Neural crest cell (in vitro differentiated cells): ENCODE results near the gene LIPA. TPM values are rescaled to one million over a fixed set of nuclear protein-coding genes. Genes with fewer than 3 reads are reported as not detected.

Experiments used
- DNase-seq: peaks from one replicate; pipeline ENCODE4 v3.0.0; 2021; ENCODE audit warnings: low read depth, mixed read lengths, low spot score
- H3K27ac Mint-ChIP-seq: one replicate; pipeline ENCODE4 v1.8.0; 2021; ENCODE audit warnings: mild to moderate bottlenecking, mixed read lengths; ENCODE audit not compliant: unreplicated experiment
- H3K27me3 Mint-ChIP-seq: 2 replicates; pipeline ENCODE4 v1.8.0; 2021; ENCODE audit warnings: low read depth, mild to moderate bottlenecking, mixed read lengths
- H3K36me3 Mint-ChIP-seq: 2 replicates; pipeline ENCODE4 v1.8.0; 2021; ENCODE audit warnings: low read depth, mild to moderate bottlenecking, mixed read lengths
- H3K4me1 Mint-ChIP-seq: 2 replicates; pipeline ENCODE4 v1.8.0; 2021; ENCODE audit warnings: mixed read lengths
- H3K4me3 Mint-ChIP-seq: one replicate; pipeline ENCODE4 v1.8.0; 2021; ENCODE audit warnings: mild to moderate bottlenecking, mixed read lengths
- H3K9me3 Mint-ChIP-seq: 2 replicates; pipeline ENCODE4 v1.8.0; 2021; ENCODE audit warnings: mixed read lengths
- CTCF ChIP-seq: fragments of 200-600 bp; sonication (generic); conservative IDR thresholded peaks from 2 replicates; pipeline ENCODE4 v1.5.0; 2021; ENCODE audit warnings: antibody characterized with exemption, mild to moderate bottlenecking
- total RNA-seq: library from RNA; stranded (reverse); gene quantifications from 2 replicates; pipeline ENCODE4 v1.2.1, GENCODE V29; 2021

Gene LIPA
- total RNA-seq, 1 donor from 2014 or later = 38.1 TPM

DNA sequence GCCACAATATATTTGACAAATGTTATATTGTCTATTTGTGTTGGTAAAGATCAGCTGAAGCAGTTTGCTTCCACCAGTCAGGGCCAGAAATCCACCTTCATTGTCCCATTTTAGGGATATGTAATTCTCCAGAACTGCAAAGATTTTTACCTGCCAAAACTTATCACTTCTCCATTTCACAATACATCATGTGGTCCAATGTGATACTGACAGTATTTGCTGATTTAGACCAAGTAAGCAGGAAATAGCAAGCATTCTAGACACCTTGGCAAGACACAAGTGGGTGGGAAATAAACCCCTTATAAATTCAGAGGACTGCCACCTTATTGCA lies 18.5 kb upstream of the LIPA start:
- Mint-ChIP-seq H3K27me3 (no peaks in the 10 kb centered on the region), H3K36me3 (no peaks in the 10 kb centered on the region)
- TF ChIP-seq CTCF = no peak

GRCh38 chr10:89269433-89270152 lies 18.0 kb upstream of the LIPA start:
- peaks cover 3% of the 10 kb centered on the region for H3K4me1 Mint-ChIP-seq
- H3K36me3 Mint-ChIP-seq = no peaks in the 10 kb centered on the region
- H3K27ac Mint-ChIP-seq = no peak overlapping the region
- H3K27me3 Mint-ChIP-seq = no peaks in the 10 kb centered on the region
- H3K4me3 Mint-ChIP-seq = no peak overlapping the region
- no peak for TF ChIP-seq CTCF
- H3K9me3 Mint-ChIP-seq = peaks cover 2% of the 10 kb centered on the region
- DNase-seq = no peak

More for the DNA sequence above, 18.5 kb upstream of the LIPA start:
- Mint-ChIP-seq H3K4me3 (no peak overlapping the region), H3K4me1 (peaks cover 3% of the 10 kb centered on the region), H3K27ac (no peak overlapping the region), H3K9me3 (peaks cover 2% of the 10 kb centered on the region)
- no peak for DNase-seq

- Mint-ChIP-seq H3K4me1 (peaks cover 16% of the 10 kb centered on the region), H3K4me3 (no peak overlapping the region), H3K27ac (no peak overlapping the region), H3K27me3 (no peaks in the 10 kb centered on the region), H3K9me3 (no peaks in the 10 kb centered on the region), H3K36me3 (no peaks in the 10 kb centered on the region)
- no peak for DNase-seq
- no peak for TF ChIP-seq CTCF
These were observed 15.3 kb upstream of the LIPA start for GRCh38 chr10:89266721-89267453.

GRCh38 chr10:89263531-89263930 lies 12.0 kb upstream of the LIPA start:
- no peak overlapping the region for H3K27ac Mint-ChIP-seq
- TF ChIP-seq CTCF = no peak

DNA sequence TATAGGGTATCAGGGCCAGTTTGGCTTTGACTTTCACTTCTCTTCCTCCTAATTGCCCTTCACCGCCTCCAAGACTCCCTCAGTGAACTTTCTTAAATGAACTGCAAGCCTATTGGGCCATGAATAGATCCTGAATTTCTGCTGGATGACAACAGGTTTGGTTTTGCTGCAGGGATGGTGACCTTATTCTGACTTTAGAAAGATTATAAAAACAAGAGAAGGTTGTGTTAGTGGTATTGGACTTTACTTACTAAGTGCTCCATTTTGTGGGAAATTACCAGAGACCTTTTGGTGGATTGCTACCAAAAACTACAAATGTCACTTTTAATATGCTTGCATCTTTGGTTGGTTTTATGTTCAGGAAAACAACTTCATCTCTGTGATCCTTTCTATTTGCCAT lies 11.5 kb upstream of the LIPA start:
- no peaks in the 10 kb centered on the region for H3K9me3 Mint-ChIP-seq
- H3K27me3 Mint-ChIP-seq = peaks cover 3% of the 10 kb centered on the region
- H3K4me1 Mint-ChIP-seq = peaks cover 24% of the 10 kb centered on the region
- TF ChIP-seq CTCF = no peak
- no peak overlapping the region for H3K4me3 Mint-ChIP-seq
- no peak overlapping the region for H3K27ac Mint-ChIP-seq
- H3K36me3 Mint-ChIP-seq = no peaks in the 10 kb centered on the region
- DNase-seq = no peak

More at GRCh38 chr10:89263531-89263930, 12.0 kb upstream of the LIPA start:
- Mint-ChIP-seq H3K9me3 (no peaks in the 10 kb centered on the region), H3K27me3 (peaks cover under 1% of the 10 kb centered on the region), H3K36me3 (no peaks in the 10 kb centered on the region), H3K4me1 (peaks cover 24% of the 10 kb centered on the region), H3K4me3 (no peak overlapping the region)
- DNase-seq = no peak
